Keratinocyte (primary cell): ENCODE measurements around the gene TWF2. TPM values are rescaled to one million over a fixed set of nuclear protein-coding genes. Genes with fewer than 3 reads are reported as not detected.

Experiments
- DNase-seq: peaks from one replicate; pipeline ENCODE4 v3.0.0-alpha.2; 2011; ENCODE audit warnings: low read depth, missing footprints, low spot score
- FAIRE-seq: peaks from 2 replicates; lab custom pipeline; 2011; peaks lifted over from hg19 to GRCh38; lab: Jason Lieb, UNC
- H2AFZ ChIP-seq: 2 replicates; pipeline ENCODE4 v1.6.0; 2012; ENCODE audit warnings: low read length, control low read depth, inconsistent platforms; ENCODE audit not compliant: control insufficient read depth
- H3K27ac ChIP-seq: 2 replicates; pipeline ENCODE4 v1.5.1; 2011; ENCODE audit warnings: low read length; ENCODE audit not compliant: control insufficient read depth, insufficient read depth
- H3K27me3 ChIP-seq: 3 replicates; pipeline ENCODE4 v1.6.0; 2011; ENCODE audit warnings: low read length; ENCODE audit not compliant: control insufficient read depth, insufficient read depth; ENCODE audit errors: extremely low read depth
- H3K36me3 ChIP-seq, 2 experiments: 2 replicates in 1 of 2; 3 replicates in 1 of 2; pipeline ENCODE4 v1.5.1; 2011; ENCODE audit warnings: low read length in 2 of 2, mild to moderate bottlenecking in 1 of 2; ENCODE audit not compliant: control insufficient read depth in 2 of 2, insufficient read depth in 2 of 2; ENCODE audit errors: extremely low read depth in 1 of 2
- H3K4me1 ChIP-seq: 3 replicates; pipeline ENCODE4 v1.5.1; 2011; ENCODE audit warnings: low read length; ENCODE audit not compliant: control insufficient read depth, insufficient read depth; ENCODE audit errors: extremely low read depth
- H3K4me2 ChIP-seq: 3 replicates; pipeline ENCODE4 v1.6.0; 2011; ENCODE audit warnings: low read depth, low read length; ENCODE audit not compliant: control insufficient read depth, insufficient read depth; ENCODE audit errors: extremely low read depth
- H3K4me3 ChIP-seq, 3 experiments: fragments of 200-600 bp in 1 of 3; sonication (generic) in 1 of 3; 2 replicates in 2 of 3; 3 replicates in 1 of 3; pipeline ENCODE4 v1.5.1; 2011 to 2016; ENCODE audit warnings: low read length in 3 of 3, mild to moderate bottlenecking in 3 of 3, control low read depth in 2 of 3, inconsistent platforms in 1 of 3, low read depth in 1 of 3, mixed read lengths in 1 of 3, mixed run types in 1 of 3, moderate library complexity in 1 of 3; ENCODE audit not compliant: control insufficient read depth in 2 of 3, insufficient read depth in 2 of 3; ENCODE audit errors: extremely low read depth in 1 of 3
- H3K79me2 ChIP-seq: 2 replicates; pipeline ENCODE4 v1.6.0; 2012; ENCODE audit warnings: low read length; ENCODE audit not compliant: control insufficient read depth, insufficient read depth
- H3K9ac ChIP-seq: 3 replicates; pipeline ENCODE4 v1.6.0; 2011; ENCODE audit warnings: low read length; ENCODE audit not compliant: control insufficient read depth, insufficient read depth; ENCODE audit errors: extremely low read depth
- H3K9me1 ChIP-seq: 3 replicates; pipeline ENCODE4 v1.6.0; 2011; ENCODE audit warnings: low read length; ENCODE audit not compliant: control insufficient read depth, insufficient read depth; ENCODE audit errors: extremely low read depth
- H3K9me3 ChIP-seq: 2 replicates; pipeline ENCODE4 v1.5.1; 2012; ENCODE audit warnings: low read depth, low read length; ENCODE audit not compliant: control insufficient read depth
- H4K20me1 ChIP-seq: 3 replicates; pipeline ENCODE4 v1.6.0; 2011; ENCODE audit warnings: low read length; ENCODE audit not compliant: control insufficient read depth, insufficient read depth; ENCODE audit errors: extremely low read depth
- CTCF ChIP-seq, 3 experiments: IDR thresholded peaks in 1 of 3; conservative IDR thresholded peaks in 1 of 3; optimal IDR thresholded peaks in 1 of 3; 2 replicates in 2 of 3; 3 replicates in 1 of 3; pipeline versions ENCODE3 to v1.5.1; 2011; ENCODE audit warnings: low read length in 3 of 3, mild to moderate bottlenecking in 3 of 3, moderate library complexity in 2 of 3, control low read depth in 1 of 3, inconsistent platforms in 1 of 3; ENCODE audit not compliant: insufficient read depth in 2 of 3; ENCODE audit errors: extremely low read depth in 1 of 3
- EZH2 ChIP-seq: IDR thresholded peaks from one replicate; pipeline ENCODE4 v1.6.1; 2012; ENCODE audit warnings: inconsistent platforms, mild to moderate bottlenecking, low read length, moderate library complexity
- dilution Hi-C: fragments of 300-500 bp; cut with MboI; formaldehyde crosslinking; loops from one replicate; pipeline ENCODE4 v1.7.0; 2020; ENCODE audit warnings: low sequenced_read_pairs; ENCODE audit not compliant: extremely low pct_ligation_motif_present
- polyA plus RNA-seq, 5 experiments: library from polyadenylated mRNA; depleted of rRNA in 3 of 5; stranded (reverse) in 3 of 5; stranded (forward) in 1 of 5; unstranded in 1 of 5; fragments of >200 nt; gene quantifications; 1 replicate in 1 of 5; 2 replicates in 3 of 5; 3 replicates in 1 of 5; pipeline versions ENCODE4 v1.2.1 to v1.2.3, GENCODE V29; 2011 to 2012; ENCODE audit warnings: missing spikeins in 2 of 5, low read depth in 1 of 5, low replicate concordance in 1 of 5

The TWF2 gene
- polyA plus RNA-seq, 1 donor (not counting 4 experiments of a cell fraction or from before 2014, with no cell fraction given), result 70.4 TPM

- no peak overlapping the region for H3K4me2 ChIP-seq
- peaks cover 50 to 59% of the 10 kb centered on the region in 2 experiments for H3K36me3 ChIP-seq
- no peaks in the 10 kb centered on the region for H3K9me1 ChIP-seq
- no peak overlapping the region for H3K4me3 ChIP-seq
- no peaks in the 10 kb centered on the region for H3K9me3 ChIP-seq
- no peak overlapping the region for H3K27ac ChIP-seq
- no peak overlapping the region for H2AFZ ChIP-seq
- DNase-seq (no peak), FAIRE-seq (no peak)
- TF ChIP-seq CTCF (optimal IDR thresholded peaks at IDR 0.05 in 1 of 3, IDR thresholded peaks at IDR 0.05 in 1 of 3, conservative IDR thresholded peaks at IDR 0.05 in 1 of 3; ENCODE audit: extremely low read depth in 1 of 3, insufficient read depth in 2 of 3, low read length in 3 of 3), result no peak
- no peak for TF ChIP-seq EZH2
- no peaks in the 10 kb centered on the region for H3K27me3 ChIP-seq
- H4K20me1 ChIP-seq, result no peaks in the 10 kb centered on the region
- dilution Hi-C loops, result no loop called here
- H3K79me2 ChIP-seq, result no peaks in the 10 kb centered on the region
- no peak overlapping the region for H3K9ac ChIP-seq
- H3K4me1 ChIP-seq, result peaks cover 1% of the 10 kb centered on the region
These were observed 27.6 kb downstream of the TWF2 start for GRCh38 chr3:52211268-52211891.

- Histone ChIP-seq H3K9me1 (no peaks in the 10 kb centered on the region), H3K79me2 (no peaks in the 10 kb centered on the region), H3K4me2 (no peak overlapping the region), H2AFZ (no peak overlapping the region), H3K36me3 (peaks cover 52 to 59% of the 10 kb centered on the region in 2 experiments), H3K4me1 (peaks cover 1% of the 10 kb centered on the region), H3K27ac (no peak overlapping the region), H4K20me1 (no peaks in the 10 kb centered on the region), H3K27me3 (no peaks in the 10 kb centered on the region), H3K4me3 (no peak overlapping the region), H3K9me3 (no peaks in the 10 kb centered on the region), H3K9ac (no peak overlapping the region)
- dilution Hi-C loops, result no loop called here
- no peak for DNase-seq
- no peak for FAIRE-seq
- TF ChIP-seq EZH2 (no peak), CTCF (optimal IDR thresholded peaks at IDR 0.05 in 1 of 3, IDR thresholded peaks at IDR 0.05 in 1 of 3, conservative IDR thresholded peaks at IDR 0.05 in 1 of 3; ENCODE audit: extremely low read depth in 1 of 3, insufficient read depth in 2 of 3, low read length in 3 of 3) (no peak)
These were observed 28.4 kb downstream of the TWF2 start for GRCh38 chr3:52210550-52211046.
